ENCODE data around the gene PCYOX1L.

The PCYOX1L gene

GRCh38 chr5:149418910-149419531, 61.2 kb downstream of the PCYOX1L start:
- no peak for DNase-seq
